Esophagus squamous epithelium (tissue), 4 donors: ENCODE measurements around the gene MAP7D2.

Source experiments
- CTCF ChIP-seq, 6 experiments: fragments of 450-650 bp in 4 of 6; fragments of 200-600 bp in 2 of 6; sonication (generic) in 2 of 6; IDR thresholded peaks; one replicate each; pipeline ENCODE4 v1.5.1; 2016 to 2019; ENCODE audit warnings: antibody characterized with exemption in 6 of 6, mild to moderate bottlenecking in 4 of 6, moderate library complexity in 4 of 6
- POLR2A ChIP-seq, 4 donors: fragments of 450-650 bp; IDR thresholded peaks; one replicate each; pipeline ENCODE4 v1.6.1; 2017; ENCODE audit warnings: antibody characterized with exemption in 4 of 4, mild to moderate bottlenecking in 4 of 4, moderate library complexity in 3 of 4

GRCh38 chrX:20011608-20012007, 105.1 kb downstream of the MAP7D2 start:
- TF ChIP-seq CTCF (IDR thresholded peaks at IDR 0.05) (no peak), POLR2A (IDR thresholded peaks at IDR 0.05) (no peak)
